Measurements from ENCODE around the gene DCAF8. TPM values are rescaled to one million over a fixed set of nuclear protein-coding genes. Genes with fewer than 3 reads are reported as not detected.

Gene DCAF8
- total RNA-seq, 1 experiment from 2014 or later: 98.1 TPM

- Histone ChIP-seq H3K9me2 (ENCODE audit: insufficient read depth) (no peaks in the 10 kb centered on the region), H3K4me2 (ENCODE audit: low read length) (no peak overlapping the region), H2AFZ (ENCODE audit: low read depth, low read length, poor library complexity, severe bottlenecking) (no peak overlapping the region), H3K27me3 (ENCODE audit: insufficient read depth, low read length) (no peaks in the 10 kb centered on the region), H3K36me3 (ENCODE audit: control insufficient read depth in 1 of 2, insufficient read depth in 2 of 2, low read length in 2 of 2) (peaks cover 30 to 34% of the 10 kb centered on the region in 2 experiments), H3K9me3 (ENCODE audit: control insufficient read depth in 1 of 2, insufficient read depth in 1 of 2, low read depth in 1 of 2, low read length in 2 of 2) (no peaks in the 10 kb centered on the region), H3K79me2 (ENCODE audit: insufficient read depth, low read length) (peaks cover 15% of the 10 kb centered on the region), H3K27ac (ENCODE audit: low read depth, low read length) (no peak overlapping the region), H3K4me1 (ENCODE audit: control insufficient read depth in 1 of 2, insufficient read depth in 2 of 2, low read length in 2 of 2) (peaks cover 6 to 13% of the 10 kb centered on the region in 2 experiments; a peak in 3 of 4 replicates), H3K9ac (ENCODE audit: low read length) (no peak overlapping the region), H3K4me3 (replicated peaks in 1 of 2; ENCODE audit: low read depth in 1 of 2, low read length in 2 of 2) (no peak overlapping the region), H4K20me1 (ENCODE audit: insufficient read depth) (no peaks in the 10 kb centered on the region)
- TF ChIP-seq ZBTB33 (IDR thresholded peaks at IDR 0.05; ENCODE audit: extremely low read depth, insufficient replicate concordance, low read length) (no peak), SIN3A (IDR thresholded peaks at IDR 0.05; ENCODE audit: low read depth) (no peak), POLR2AphosphoS5 (IDR thresholded peaks at IDR 0.05; ENCODE audit: low read depth, low read length) (no peak), CEBPB (IDR thresholded peaks at IDR 0.05; ENCODE audit: low read depth) (no peak), TCF7L2 (IDR thresholded peaks at IDR 0.05; ENCODE audit: borderline replicate concordance, extremely low read depth, insufficient read depth, insufficient read length) (no peak), CBX3 (IDR thresholded peaks at IDR 0.05; ENCODE audit: low read depth) (no peak), CTCF (IDR thresholded peaks at IDR 0.05 in 2 of 3, conservative IDR thresholded peaks at IDR 0.05 in 1 of 3; ENCODE audit: borderline replicate concordance in 1 of 3, insufficient read depth in 1 of 3, low read depth in 2 of 3, low read length in 2 of 3) (peak in 1 of 3 experiments; percentile 14; a peak in 1 of 6 replicates), EGR1 (IDR thresholded peaks at IDR 0.05; ENCODE audit: low read depth) (no peak)
- DNase-seq (ENCODE audit: low read depth, low spot score) (no peak), ATAC-seq (no peak)
- intact Hi-C loops (cut with micrococcal nuclease): no loop called here
- CTCF ChIA-PET: no interaction called here
- RAD21 ChIA-PET (ENCODE audit: low non-redundant PET in 1 of 2, low total read pairs in 2 of 2, uncharacterized antibody in 2 of 2, unreplicated experiment in 2 of 2): no interaction called here
- no TSS peak for BruUV-seq (replicated peaks)
- POLR2A ChIA-PET: no interaction called here
Measured at GRCh38 chr1:160282807-160283206, 20.5 kb upstream of the DCAF8 start.
